Endothelial cell (in vitro differentiated cells): Measurements from ENCODE around the gene MBNL1. TPM values are rescaled to one million over a fixed set of nuclear protein-coding genes. Genes with fewer than 3 reads are reported as not detected.
A peak's percentile ranks its signal among the peaks of the same experiment; 100 is the strongest.

Experiments
- DNase-seq: peaks from one replicate; pipeline ENCODE4 v3.0.0; 2021; ENCODE audit warnings: low spot score
- H3K27ac Mint-ChIP-seq: one replicate; pipeline ENCODE4 v1.8.0; 2021; ENCODE audit warnings: mixed read lengths, inconsistent platforms; ENCODE audit not compliant: unreplicated experiment
- H3K27me3 Mint-ChIP-seq: one replicate; pipeline ENCODE4 v1.8.0; 2021; ENCODE audit warnings: mild to moderate bottlenecking, moderate library complexity, mixed read lengths, inconsistent platforms; ENCODE audit not compliant: unreplicated experiment
- H3K36me3 Mint-ChIP-seq: one replicate; pipeline ENCODE4 v1.8.0; 2021; ENCODE audit warnings: mild to moderate bottlenecking, low read depth, mixed read lengths, inconsistent platforms; ENCODE audit not compliant: unreplicated experiment
- H3K4me1 Mint-ChIP-seq: one replicate; pipeline ENCODE4 v1.8.0; 2021; ENCODE audit warnings: mild to moderate bottlenecking, mixed read lengths, inconsistent platforms; ENCODE audit not compliant: unreplicated experiment
- H3K4me3 Mint-ChIP-seq: one replicate; pipeline ENCODE4 v1.8.0; 2021; ENCODE audit warnings: mild to moderate bottlenecking, mixed read lengths, inconsistent platforms; ENCODE audit not compliant: unreplicated experiment
- H3K9me3 Mint-ChIP-seq: one replicate; pipeline ENCODE4 v1.8.0; 2021; ENCODE audit warnings: mixed read lengths, inconsistent platforms; ENCODE audit not compliant: unreplicated experiment
- CTCF ChIP-seq: fragments of 200-600 bp; sonication (generic); IDR thresholded peaks from one replicate; pipeline ENCODE4 v1.5.0; 2021; ENCODE audit warnings: antibody characterized with exemption; ENCODE audit not compliant: unreplicated experiment
- total RNA-seq: library from RNA; stranded (reverse); fragmentation: NEBNext Ultra II Directional; extraction: Animal tissue kit (Norgen Biotek cat#: 25700); gene quantifications from one replicate; pipeline ENCODE4 v1.2.1, GENCODE V29; 2021; ENCODE audit not compliant: unreplicated experiment

MBNL1 gene
- total RNA-seq, 1 donor from 2014 or later: 54.1 TPM

- Mint-ChIP-seq H3K4me1 (peaks cover 4% of the 10 kb centered on the region), H3K27me3 (peaks cover 4% of the 10 kb centered on the region), H3K36me3 (no peaks in the 10 kb centered on the region), H3K9me3 (no peaks in the 10 kb centered on the region), H3K27ac (no peak overlapping the region), H3K4me3 (no peak overlapping the region)
- peak; percentile 40 for TF ChIP-seq CTCF
- peak; percentile 43 for DNase-seq
These were observed 205.9 kb downstream of the MBNL1 start for GRCh38 chr3:152474585-152474984.

- Mint-ChIP-seq H3K9me3 (no peaks in the 10 kb centered on the region), H3K4me3 (no peak overlapping the region), H3K27me3 (peaks cover 1% of the 10 kb centered on the region), H3K36me3 (no peaks in the 10 kb centered on the region), H3K4me1 (peaks cover 1% of the 10 kb centered on the region), H3K27ac (no peak overlapping the region)
- DNase-seq: no peak
- no peak for TF ChIP-seq CTCF
These were observed 208.7 kb downstream of the MBNL1 start for GRCh38 chr3:152477422-152477821.

DNA sequence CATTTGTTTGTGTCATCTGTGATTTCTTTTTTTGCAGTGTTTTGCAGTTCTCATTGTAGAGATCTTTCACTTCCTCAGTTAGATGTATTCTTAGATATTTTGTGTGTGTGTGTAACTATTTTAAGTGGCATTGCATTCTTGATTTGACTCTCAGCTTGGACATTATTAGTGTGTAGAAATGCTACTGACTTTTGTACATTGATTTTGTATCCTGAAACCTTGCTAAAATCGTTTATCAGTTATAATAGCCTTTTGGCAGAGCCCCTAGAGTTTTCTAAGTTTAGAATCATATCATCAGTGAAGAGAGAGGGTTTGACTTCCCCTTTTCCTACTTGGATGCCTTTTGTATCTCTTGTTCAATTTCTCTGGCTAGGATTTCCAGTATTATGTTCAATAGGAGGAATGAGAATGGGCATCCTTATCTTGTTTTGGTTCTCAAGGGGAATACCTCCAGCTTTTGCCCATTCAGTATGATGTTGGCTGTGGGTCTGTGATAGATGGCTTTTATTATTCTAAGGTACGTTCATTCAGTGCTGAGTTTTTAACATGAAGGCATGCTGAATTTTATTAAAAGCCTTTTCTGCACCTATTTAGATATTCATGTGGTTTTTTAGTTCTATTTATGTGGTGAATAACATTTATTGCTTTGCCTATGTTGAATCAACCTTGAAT is 211.7 kb downstream of the MBNL1 start:
- no peaks in the 10 kb centered on the region for H3K27me3 Mint-ChIP-seq
- TF ChIP-seq CTCF: no peak
- DNase-seq: no peak
- H3K36me3 Mint-ChIP-seq: no peaks in the 10 kb centered on the region
- H3K27ac Mint-ChIP-seq: no peak overlapping the region
- H3K9me3 Mint-ChIP-seq: no peaks in the 10 kb centered on the region
- no peaks in the 10 kb centered on the region for H3K4me1 Mint-ChIP-seq
- H3K4me3 Mint-ChIP-seq: no peak overlapping the region

- no peak for DNase-seq
- H3K36me3 Mint-ChIP-seq: no peaks in the 10 kb centered on the region
- H3K9me3 Mint-ChIP-seq: no peaks in the 10 kb centered on the region
- no peak overlapping the region for H3K27ac Mint-ChIP-seq
- H3K4me3 Mint-ChIP-seq: no peak overlapping the region
- TF ChIP-seq CTCF: no peak
- no peaks in the 10 kb centered on the region for H3K27me3 Mint-ChIP-seq
- H3K4me1 Mint-ChIP-seq: peaks cover 6% of the 10 kb centered on the region
These were observed 217.6 kb downstream of the MBNL1 start for GRCh38 chr3:152486364-152486763.

GRCh38 chr3:152488449-152488848 is 219.7 kb downstream of the MBNL1 start:
- Mint-ChIP-seq H3K27ac (no peak overlapping the region), H3K4me3 (no peak overlapping the region), H3K4me1 (peaks cover 6% of the 10 kb centered on the region), H3K9me3 (no peaks in the 10 kb centered on the region), H3K27me3 (no peaks in the 10 kb centered on the region), H3K36me3 (no peaks in the 10 kb centered on the region)
- no peak for TF ChIP-seq CTCF
- DNase-seq: no peak
